Measurements from ENCODE around the gene DPCD.

- TF ChIP-seq CTCF (IDR thresholded peaks at IDR 0.05) (no peak), POLR2A (IDR thresholded peaks at IDR 0.05) (no peak)
Observed at GRCh38 chr10:101588879-101589278, 758 bp downstream of the DPCD start.
